NCI-H146 treated with DMSO at 0.1 percent for 48 hours (cell line): ENCODE results near the gene UBALD2.
"Not testable (repeated sequence)": the region's sequence is repeated elsewhere in the genome, so short reads cannot be mapped to it uniquely, and the experiment has no call there.

Experiments used
- DNase-seq: peaks from one replicate; lab custom pipeline; 2025; ENCODE audit not compliant: unreplicated experiment; lab: John Stamatoyannopoulos, UW

UBALD2 gene

DNA sequence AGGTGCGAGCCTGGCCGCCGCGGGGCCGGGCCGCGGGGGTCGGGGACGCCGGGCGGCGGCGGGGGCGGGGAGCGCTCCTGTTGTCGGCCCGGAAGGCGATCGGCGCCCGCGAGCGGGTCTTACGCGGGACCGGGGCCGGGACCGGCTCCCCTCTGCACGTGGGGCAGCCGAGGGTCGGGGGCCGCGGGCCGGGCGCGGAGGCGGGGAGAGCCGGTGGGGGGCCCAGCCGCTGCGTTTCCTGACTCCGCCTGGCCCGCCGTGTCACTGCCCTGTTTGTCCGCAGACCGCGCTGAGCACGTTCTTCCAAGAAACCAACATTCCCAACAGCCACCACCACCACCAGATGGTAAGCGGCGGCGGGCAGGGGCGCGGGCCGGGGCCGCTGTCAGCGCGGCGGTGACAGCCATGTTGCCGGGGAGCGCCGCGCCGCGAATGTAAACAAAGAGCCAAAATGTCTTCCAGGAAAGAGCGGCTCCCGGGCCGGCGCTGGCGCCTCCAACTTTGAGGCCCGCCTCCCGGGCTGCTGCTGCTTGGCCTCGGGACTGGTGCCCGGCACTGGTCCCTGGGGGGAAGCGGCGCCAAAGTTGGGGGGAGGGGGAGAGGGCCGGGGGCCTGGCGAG, 586 bp downstream of the UBALD2 start:
- DNase-seq = peak; percentile 28

- no peak for DNase-seq
These were observed 1.2 kb downstream of the UBALD2 start for GRCh38 chr17:76266244-76266938.

- no peak for DNase-seq
These were observed 2.0 kb downstream of the UBALD2 start for GRCh38 chr17:76267051-76267576.

DNA sequence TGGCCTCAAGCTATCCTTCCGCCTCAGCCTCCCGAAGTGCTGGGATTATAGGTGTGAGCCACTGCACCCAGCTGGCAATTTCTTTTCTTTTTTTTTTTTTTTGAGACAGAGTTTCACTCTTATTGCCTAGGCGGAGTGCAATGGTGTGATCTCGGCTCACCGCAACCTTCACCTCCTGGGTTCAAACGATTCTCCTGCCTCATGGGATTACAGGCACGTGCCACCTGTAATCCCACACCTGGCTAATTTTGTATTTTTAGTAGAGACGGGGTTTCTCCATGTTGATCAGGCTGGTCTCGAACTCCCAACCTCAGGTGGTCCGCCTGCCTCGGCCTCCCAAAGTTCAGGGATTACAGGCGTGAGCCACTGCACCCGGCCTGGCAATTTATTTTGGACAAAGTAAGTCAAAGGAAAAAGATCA, 2.4 kb downstream of the UBALD2 start:
- DNase-seq = not testable (repeated sequence)

GRCh38 chr17:76268015-76268749, 3.0 kb downstream of the UBALD2 start:
- no peak for DNase-seq

DNA sequence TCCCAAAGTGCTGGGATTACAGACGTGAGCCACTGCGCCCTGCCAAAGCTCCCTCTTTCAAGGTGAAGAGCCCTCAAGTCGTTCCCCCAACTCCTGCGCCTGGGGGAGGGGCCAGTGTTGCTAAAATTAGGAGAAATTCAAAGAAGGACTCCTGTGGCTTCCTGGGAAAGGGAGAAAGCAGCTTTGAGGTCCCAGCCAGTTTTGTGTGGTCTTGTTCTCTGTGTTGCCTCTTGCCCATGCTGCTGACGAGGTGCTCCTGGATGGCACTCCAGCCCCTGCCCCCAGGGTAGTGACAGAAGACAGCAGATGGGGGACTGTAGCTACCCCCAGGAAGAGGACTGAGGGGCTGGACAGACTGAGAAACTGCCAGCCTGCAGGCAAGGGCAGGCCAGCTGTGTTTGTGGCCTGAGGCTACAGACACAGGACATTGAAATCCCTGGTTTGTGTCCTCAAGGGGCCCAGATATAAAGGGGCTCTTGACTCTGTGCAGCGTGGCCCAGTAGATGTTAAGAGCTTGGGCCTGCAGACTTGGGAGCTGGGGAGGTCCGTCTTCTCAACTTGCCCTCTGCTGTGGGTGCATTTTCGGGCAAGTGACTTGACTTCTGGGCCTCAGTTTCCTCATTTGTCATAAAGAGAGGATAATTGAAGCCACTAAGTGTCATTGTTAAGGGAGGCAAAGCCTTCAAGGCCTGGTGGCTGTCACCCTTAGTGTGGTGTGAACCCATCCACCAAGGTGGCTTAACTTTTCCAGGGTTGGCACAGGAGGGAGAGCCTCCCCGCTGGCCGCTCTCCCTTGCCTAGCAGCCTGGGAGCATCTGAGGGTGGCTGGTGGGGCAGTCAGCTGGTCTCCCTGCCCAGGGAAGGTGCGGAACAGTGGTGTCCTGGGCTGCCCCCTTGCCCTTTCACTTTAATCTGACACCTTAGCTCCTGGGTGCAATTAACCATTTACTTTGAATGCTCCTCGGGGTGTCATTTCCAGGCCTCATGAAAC, 4.1 kb downstream of the UBALD2 start:
- no peak for DNase-seq

DNA sequence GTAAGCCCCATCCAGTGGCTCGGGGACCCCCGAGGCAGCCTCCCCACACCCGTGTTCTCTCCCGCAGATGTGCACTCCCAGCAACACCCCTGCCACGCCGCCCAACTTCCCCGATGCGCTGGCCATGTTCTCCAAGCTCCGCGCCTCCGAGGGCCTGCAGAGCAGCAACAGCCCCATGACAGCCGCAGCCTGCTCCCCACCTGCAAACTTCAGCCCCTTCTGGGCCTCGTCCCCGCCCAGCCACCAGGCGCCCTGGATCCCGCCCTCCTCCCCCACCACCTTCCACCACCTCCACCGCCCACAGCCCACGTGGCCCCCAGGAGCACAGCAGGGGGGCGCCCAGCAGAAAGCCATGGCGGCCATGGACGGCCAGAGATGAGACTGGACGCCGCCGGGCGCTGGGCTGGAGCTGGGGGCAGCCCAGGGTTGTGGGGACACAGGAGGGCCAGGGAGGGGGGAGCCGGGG, 5.0 kb downstream of the UBALD2 start:
- DNase-seq = no peak

DNA sequence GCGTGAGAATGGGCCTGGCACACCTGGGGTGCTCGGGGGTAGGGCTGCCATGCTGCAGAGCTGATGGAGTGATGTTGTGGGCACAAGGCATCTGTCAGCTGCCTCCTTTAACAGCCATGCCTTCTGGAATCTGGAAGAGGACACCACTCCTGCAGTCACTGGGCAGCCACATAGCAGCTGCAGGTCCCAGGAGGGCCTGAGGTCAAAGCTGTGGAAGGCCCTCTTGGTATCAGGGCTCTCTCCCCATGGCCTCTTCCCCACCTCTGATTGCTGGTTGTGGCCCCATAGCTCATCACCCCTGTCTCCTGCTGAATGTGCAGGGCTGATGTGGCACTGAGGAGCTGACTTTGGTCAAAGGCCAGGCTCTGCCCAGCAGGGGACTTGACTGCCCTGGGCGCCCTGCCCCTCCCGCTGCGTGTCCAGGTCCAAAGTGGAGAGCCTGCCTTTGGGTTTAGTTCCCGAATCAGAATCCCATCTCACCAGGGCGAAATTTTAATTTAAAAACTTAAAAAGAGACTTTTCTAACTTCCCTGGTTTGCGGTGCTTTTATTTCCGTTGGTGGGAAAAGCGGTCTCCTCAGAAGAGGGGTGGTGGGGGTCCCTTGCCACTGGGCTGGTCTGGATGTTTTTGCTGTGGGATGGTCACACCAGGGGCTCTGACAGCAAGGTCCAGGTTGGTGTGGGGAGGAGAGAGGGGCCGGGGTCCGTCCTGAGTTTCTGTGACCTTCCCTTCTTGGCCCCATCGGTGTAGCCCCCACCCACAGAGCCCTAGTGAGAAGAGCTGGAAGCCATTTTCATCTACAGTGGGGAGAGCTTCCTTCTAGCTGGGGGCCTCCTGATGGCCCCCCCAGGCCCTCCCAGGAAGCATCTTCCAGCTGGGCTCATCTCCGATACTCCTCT, 5.9 kb downstream of the UBALD2 start:
- no peak for DNase-seq

- no peak for DNase-seq
These were observed 6.8 kb downstream of the UBALD2 start for GRCh38 chr17:76271669-76272540.

- no peak for DNase-seq
These were observed 7.6 kb downstream of the UBALD2 start for GRCh38 chr17:76272541-76273444.

GRCh38 chr17:76273445-76274111, 8.4 kb downstream of the UBALD2 start:
- DNase-seq = no peak

- DNase-seq = no peak
These were observed 9.2 kb downstream of the UBALD2 start for GRCh38 chr17:76274112-76274956.

GRCh38 chr17:76275382-76276068, 10.4 kb downstream of the UBALD2 start:
- DNase-seq = no peak

DNA sequence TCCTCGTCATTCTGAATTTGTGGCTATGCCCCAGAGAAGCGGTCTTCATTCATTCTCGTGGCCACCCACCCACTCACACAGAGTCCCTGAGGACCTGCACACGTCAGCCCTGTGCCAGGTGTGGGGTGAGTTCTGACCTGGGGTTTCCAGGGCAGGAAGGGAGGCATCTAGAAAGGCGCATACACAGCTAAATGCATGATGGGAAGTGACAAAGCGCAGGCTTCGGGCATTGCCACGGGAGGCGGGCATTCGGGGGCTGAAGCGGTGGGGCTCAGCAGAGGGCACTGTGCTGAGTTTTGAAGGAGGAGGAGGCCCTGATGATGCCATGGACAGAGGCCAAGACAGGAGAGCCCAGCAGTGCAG, 10.9 kb downstream of the UBALD2 start:
- no peak for DNase-seq

DNA sequence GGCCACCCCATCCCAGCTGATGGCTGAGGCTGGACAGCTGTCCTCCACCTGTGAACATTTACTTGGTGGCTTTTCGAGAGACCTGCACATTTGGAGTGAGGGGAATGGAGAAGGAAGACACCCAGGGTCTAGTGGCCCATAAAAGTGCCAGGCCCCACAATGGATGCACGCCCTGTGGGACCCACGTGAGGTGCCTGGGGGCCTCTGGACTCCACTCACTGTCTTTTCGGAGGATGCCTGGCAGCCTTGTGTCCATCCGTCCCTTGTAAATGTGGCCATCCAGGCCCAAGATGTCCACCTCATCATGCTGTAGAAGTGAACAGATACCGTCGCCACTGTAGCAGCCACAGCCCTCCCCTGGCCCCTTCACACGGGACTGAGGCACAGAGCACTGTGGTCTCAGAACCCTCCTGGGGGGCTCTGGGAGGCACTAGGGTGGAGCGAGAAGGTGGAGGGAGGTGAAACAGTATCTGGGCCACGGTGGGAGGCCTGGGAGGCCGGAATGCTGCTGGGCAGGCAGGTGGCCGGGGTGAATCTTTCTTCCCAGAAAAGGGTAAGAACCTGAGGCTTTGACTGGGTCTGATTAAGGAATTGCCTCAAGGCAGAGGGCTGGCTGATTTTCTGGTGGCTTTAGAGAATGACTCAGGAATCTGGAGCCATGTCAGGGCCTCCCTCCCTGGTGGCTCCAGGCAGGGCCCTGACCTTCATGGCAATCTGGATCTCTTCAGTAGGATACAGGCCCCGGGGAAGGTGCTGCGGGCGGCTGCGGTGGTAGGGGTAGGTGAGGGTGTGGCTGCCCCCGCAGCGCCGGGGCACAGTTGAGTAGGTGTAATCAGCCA, 11.5 kb downstream of the UBALD2 start:
- DNase-seq = no peak
